HCT116 (cell line): ENCODE results near the gene ADAM15. TPM values are rescaled to one million over a fixed set of nuclear protein-coding genes. Genes with fewer than 3 reads are reported as not detected.

ENCODE experiments used
- ATAC-seq: fragments of 200-7000 bp; cut with Tn5 transposase; 2 replicates; pipeline ENCODE4 v1.9.1; 2020; ENCODE audit warnings: mild to moderate bottlenecking, moderate library complexity
- BruUV-seq: library from RNA; stranded (reverse); fragments of 400-500 nt; replicated peaks from 2 replicates; lab custom pipeline; 2021; lab: Mats Ljungman, UMichigan
- CTCF ChIA-PET: fragments of 300-600 bp; sonication (Branson Sonifier 250); formaldehyde crosslinking; loops from one replicate; lab custom pipeline; 2021; ENCODE audit warnings: antibody characterized with exemption; lab: Charles Lee
- POLR2A ChIA-PET: fragments of 300-600, 350-600 bp; sonication (Branson Sonifier 250); formaldehyde crosslinking; loops from one replicate; lab custom pipeline; 2021; ENCODE audit warnings: antibody characterized with exemption; lab: Charles Lee
- RAD21 ChIA-PET, 2 experiments: fragments of 300-600 bp; sonication (Branson Sonifier 250); formaldehyde crosslinking; loops; one replicate each; lab custom pipeline; 2023; ENCODE audit warnings: low total read pairs in 2 of 2; ENCODE audit not compliant: uncharacterized antibody in 2 of 2, unreplicated experiment in 2 of 2, low non-redundant PET in 1 of 2; lab: Charles Lee
- DNase-seq: peaks from one replicate; pipeline ENCODE4 v3.0.0-alpha.2; 2010; ENCODE audit warnings: low read depth, low spot score
- H2AFZ ChIP-seq: fragments of 200-600 bp; shearing (Covaris generic), sonication (generic); 2 replicates; pipeline ENCODE4 v1.6.1; 2017; ENCODE audit warnings: low read depth, mixed run types, mixed read lengths, antibody characterized with exemption, low read length; ENCODE audit not compliant: poor library complexity, severe bottlenecking
- H3K27ac ChIP-seq: 2 replicates; pipeline ENCODE4 v1.5.1; 2012; ENCODE audit warnings: low read depth, low read length
- H3K27me3 ChIP-seq: fragments of 200-600 bp; sonication (generic); 2 replicates; pipeline ENCODE4 v1.6.1; 2016; ENCODE audit warnings: mixed run types, low read length, mixed read lengths; ENCODE audit not compliant: insufficient read depth
- H3K36me3 ChIP-seq, 2 experiments: fragments of 200-500 bp in 1 of 2; fragments of 200-600 bp in 1 of 2; sonication (Bioruptor generic) in 1 of 2; sonication (generic) in 1 of 2; 2 replicates each; pipeline versions ENCODE4 v1.5.1 to v1.6.1; 2014 to 2016; ENCODE audit warnings: low read length in 2 of 2, inconsistent platforms in 1 of 2, mixed read lengths in 1 of 2, mixed run types in 1 of 2; ENCODE audit not compliant: insufficient read depth in 2 of 2, control insufficient read depth in 1 of 2
- H3K4me1 ChIP-seq, 2 experiments: fragments of 200-600 bp in 1 of 2; sonication (generic) in 1 of 2; 2 replicates each; pipeline versions ENCODE4 v1.5.1 to v1.6.1; 2012 to 2017; ENCODE audit warnings: low read length in 2 of 2, inconsistent platforms in 1 of 2, mild to moderate bottlenecking in 1 of 2, mixed read lengths in 1 of 2, mixed run types in 1 of 2, moderate library complexity in 1 of 2; ENCODE audit not compliant: insufficient read depth in 2 of 2, control insufficient read depth in 1 of 2
- H3K4me2 ChIP-seq: fragments of 200-600 bp; sonication (generic); 2 replicates; pipeline ENCODE4 v1.6.1; 2017; ENCODE audit warnings: mixed run types, low read length, mixed read lengths
- H3K4me3 ChIP-seq, 2 experiments: fragments of 200-600 bp in 1 of 2; sonication (generic) in 1 of 2; replicated peaks in 1 of 2; 2 replicates each; pipeline ENCODE4 v1.5.1; 2011 to 2016; ENCODE audit warnings: low read length in 2 of 2, control low read depth in 1 of 2, low read depth in 1 of 2, mild to moderate bottlenecking in 1 of 2, mixed read lengths in 1 of 2, mixed run types in 1 of 2
- H3K79me2 ChIP-seq: fragments of 200-600 bp; sonication (generic); 2 replicates; pipeline ENCODE4 v1.6.1; 2017; ENCODE audit warnings: mild to moderate bottlenecking, mixed run types, low read length, moderate library complexity, mixed read lengths; ENCODE audit not compliant: insufficient read depth
- H3K9ac ChIP-seq: fragments of 200-600 bp; sonication (generic); 2 replicates; pipeline ENCODE4 v1.6.1; 2016; ENCODE audit warnings: low read length, mixed read lengths
- H3K9me2 ChIP-seq: fragments of 200-600 bp; sonication (generic), shearing (Covaris generic); 2 replicates; pipeline ENCODE4 v1.6.1; 2017; ENCODE audit warnings: mixed run types, mild to moderate bottlenecking, moderate library complexity; ENCODE audit not compliant: insufficient read depth
- H3K9me3 ChIP-seq, 2 experiments: fragments of 200-500 bp in 1 of 2; fragments of 200-600 bp in 1 of 2; sonication (Bioruptor generic) in 1 of 2; sonication (generic) in 1 of 2; 2 replicates each; pipeline ENCODE4 v1.6.1; 2014 to 2017; ENCODE audit warnings: low read length in 2 of 2, mixed read lengths in 2 of 2, inconsistent platforms in 1 of 2, low read depth in 1 of 2, mild to moderate bottlenecking in 1 of 2, mixed run types in 1 of 2, moderate library complexity in 1 of 2; ENCODE audit not compliant: control insufficient read depth in 1 of 2, insufficient read depth in 1 of 2
- H4K20me1 ChIP-seq: fragments of 200-600 bp; sonication (generic), shearing (Covaris generic); 2 replicates; pipeline ENCODE4 v1.6.1; 2017; ENCODE audit warnings: mixed run types, mild to moderate bottlenecking, moderate library complexity; ENCODE audit not compliant: insufficient read depth
- ATF3 ChIP-seq: IDR thresholded peaks from 2 replicates; pipeline ENCODE4 v1.6.1; 2012
- CEBPB ChIP-seq: IDR thresholded peaks from 2 replicates; pipeline ENCODE4 v1.6.1; 2012; ENCODE audit warnings: low read depth
- EZH2 ChIP-seq: fragments of 200-600 bp; sonication (generic); IDR thresholded peaks from 2 replicates; pipeline ENCODE4 v1.6.1; 2017; ENCODE audit warnings: antibody characterized with exemption, mixed run types
- EZH2phosphoT487 ChIP-seq: fragments of 200-600 bp; IDR thresholded peaks from 2 replicates; pipeline ENCODE4 v1.6.1; 2018; ENCODE audit warnings: antibody characterized with exemption, borderline replicate concordance
- FOSL1 ChIP-seq: IDR thresholded peaks from 2 replicates; pipeline ENCODE4 v1.6.1; 2012; ENCODE audit warnings: low read depth
- JUND ChIP-seq: IDR thresholded peaks from 2 replicates; pipeline ENCODE4 v1.6.1; 2012
- POLR2A ChIP-seq: IDR thresholded peaks from 2 replicates; pipeline ENCODE4 v1.7.0; 2011; ENCODE audit warnings: borderline replicate concordance; ENCODE audit not compliant: insufficient read depth, insufficient read length; ENCODE audit errors: extremely low read depth
- POLR2AphosphoS5 ChIP-seq: IDR thresholded peaks from 2 replicates; pipeline ENCODE4 v1.6.1; 2011; ENCODE audit warnings: mild to moderate bottlenecking, low read depth, low read length, moderate library complexity
- RAD21 ChIP-seq: IDR thresholded peaks from 2 replicates; pipeline ENCODE4 v1.6.1; 2012; ENCODE audit warnings: low read depth, mild to moderate bottlenecking
- REST ChIP-seq: IDR thresholded peaks from 2 replicates; pipeline ENCODE4 v1.6.1; 2012; ENCODE audit warnings: low read depth
- SIN3A ChIP-seq: IDR thresholded peaks from 2 replicates; pipeline ENCODE4 v1.6.1; 2012; ENCODE audit warnings: low read depth
- SP1 ChIP-seq: IDR thresholded peaks from 2 replicates; pipeline ENCODE4 v1.6.1; 2012; ENCODE audit warnings: low read depth
- SRF ChIP-seq: IDR thresholded peaks from 2 replicates; pipeline ENCODE4 v1.6.1; 2012; ENCODE audit warnings: low read depth
- TCF7L2 ChIP-seq: IDR thresholded peaks from 2 replicates; pipeline ENCODE4 v1.7.0; 2011; ENCODE audit warnings: borderline replicate concordance, inconsistent platforms; ENCODE audit not compliant: insufficient read depth, insufficient read length; ENCODE audit errors: extremely low read depth
- YY1 ChIP-seq: IDR thresholded peaks from 2 replicates; pipeline ENCODE4 v1.6.1; 2011; ENCODE audit warnings: low read length, low read depth, moderate library complexity, mild to moderate bottlenecking; ENCODE audit not compliant: insufficient replicate concordance; ENCODE audit errors: extremely low read depth
- ZFX ChIP-seq: fragments of 450-650 bp; IDR thresholded peaks from 2 replicates; pipeline ENCODE4 v1.6.1; 2017
- intact Hi-C: fragments of 100-400 bp; cut with micrococcal nuclease; formaldehyde crosslinking; loops from 2 replicates; pipeline ENCODE4 v1.10.0; 2022
- total RNA-seq: library from RNA; stranded (reverse); gene quantifications from one replicate; pipeline ENCODE4 v1.2.1, GENCODE V29; 2021; ENCODE audit not compliant: unreplicated experiment
- TF ChIP-seq, protein P1 (sequence below), 3 experiments: fragments of 200-600 bp in 1 of 3; sonication (generic) in 1 of 3; IDR thresholded peaks in 2 of 3; conservative IDR thresholded peaks in 1 of 3; 2 replicates each; pipeline ENCODE4 v1.5.1; 2012 to 2017; ENCODE audit warnings: low read depth in 2 of 3, low read length in 2 of 3, antibody characterized with exemption in 1 of 3, borderline replicate concordance in 1 of 3, control low read depth in 1 of 3, mild to moderate bottlenecking in 1 of 3, mixed read lengths in 1 of 3, mixed run types in 1 of 3, moderate library complexity in 1 of 3; ENCODE audit not compliant: insufficient read depth in 1 of 3
- TF ChIP-seq, protein P2 (sequence below): IDR thresholded peaks from 2 replicates; pipeline ENCODE4 v1.6.1; 2011; ENCODE audit warnings: mild to moderate bottlenecking, low read length, moderate library complexity; ENCODE audit not compliant: insufficient replicate concordance; ENCODE audit errors: extremely low read depth

Gene ADAM15
- total RNA-seq, 1 experiment from 2014 or later: 149 TPM

GRCh38 chr1:155104605-155105534 is 53.8 kb downstream of the ADAM15 start:
- Histone ChIP-seq H3K9me3 (no peaks in the 10 kb centered on the region), H3K4me3 (no peak overlapping the region), H3K79me2 (no peaks in the 10 kb centered on the region), H3K4me1 (no peaks in the 10 kb centered on the region), H4K20me1 (no peaks in the 10 kb centered on the region), H3K9me2 (no peaks in the 10 kb centered on the region), H3K27me3 (no peaks in the 10 kb centered on the region), H3K27ac (no peak overlapping the region), H3K9ac (no peak overlapping the region), H2AFZ (no peak overlapping the region), H3K36me3 (no peaks in the 10 kb centered on the region), H3K4me2 (no peak overlapping the region)
- RAD21 ChIA-PET: no interaction called here
- POLR2A ChIA-PET: no interaction called here
- CTCF ChIA-PET: no interaction called here
- TF ChIP-seq EZH2 (no peak), REST (no peak), EZH2phosphoT487 (no peak), POLR2AphosphoS5 (no peak), SRF (no peak), CEBPB (no peak), SP1 (no peak), SIN3A (no peak), POLR2A (no peak), YY1 (no peak), ATF3 (no peak), ZFX (no peak), JUND (no peak), TCF7L2 (no peak), FOSL1 (no peak), RAD21 (no peak)
- TF ChIP-seq, protein P1, sequence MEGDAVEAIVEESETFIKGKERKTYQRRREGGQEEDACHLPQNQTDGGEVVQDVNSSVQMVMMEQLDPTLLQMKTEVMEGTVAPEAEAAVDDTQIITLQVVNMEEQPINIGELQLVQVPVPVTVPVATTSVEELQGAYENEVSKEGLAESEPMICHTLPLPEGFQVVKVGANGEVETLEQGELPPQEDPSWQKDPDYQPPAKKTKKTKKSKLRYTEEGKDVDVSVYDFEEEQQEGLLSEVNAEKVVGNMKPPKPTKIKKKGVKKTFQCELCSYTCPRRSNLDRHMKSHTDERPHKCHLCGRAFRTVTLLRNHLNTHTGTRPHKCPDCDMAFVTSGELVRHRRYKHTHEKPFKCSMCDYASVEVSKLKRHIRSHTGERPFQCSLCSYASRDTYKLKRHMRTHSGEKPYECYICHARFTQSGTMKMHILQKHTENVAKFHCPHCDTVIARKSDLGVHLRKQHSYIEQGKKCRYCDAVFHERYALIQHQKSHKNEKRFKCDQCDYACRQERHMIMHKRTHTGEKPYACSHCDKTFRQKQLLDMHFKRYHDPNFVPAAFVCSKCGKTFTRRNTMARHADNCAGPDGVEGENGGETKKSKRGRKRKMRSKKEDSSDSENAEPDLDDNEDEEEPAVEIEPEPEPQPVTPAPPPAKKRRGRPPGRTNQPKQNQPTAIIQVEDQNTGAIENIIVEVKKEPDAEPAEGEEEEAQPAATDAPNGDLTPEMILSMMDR (IDR thresholded peaks at IDR 0.05 in 2 of 3, conservative IDR thresholded peaks at IDR 0.05 in 1 of 3; ENCODE audit: borderline replicate concordance in 1 of 3, insufficient read depth in 1 of 3, low read depth in 2 of 3, low read length in 2 of 3): no peak
- TF ChIP-seq, protein P2, sequence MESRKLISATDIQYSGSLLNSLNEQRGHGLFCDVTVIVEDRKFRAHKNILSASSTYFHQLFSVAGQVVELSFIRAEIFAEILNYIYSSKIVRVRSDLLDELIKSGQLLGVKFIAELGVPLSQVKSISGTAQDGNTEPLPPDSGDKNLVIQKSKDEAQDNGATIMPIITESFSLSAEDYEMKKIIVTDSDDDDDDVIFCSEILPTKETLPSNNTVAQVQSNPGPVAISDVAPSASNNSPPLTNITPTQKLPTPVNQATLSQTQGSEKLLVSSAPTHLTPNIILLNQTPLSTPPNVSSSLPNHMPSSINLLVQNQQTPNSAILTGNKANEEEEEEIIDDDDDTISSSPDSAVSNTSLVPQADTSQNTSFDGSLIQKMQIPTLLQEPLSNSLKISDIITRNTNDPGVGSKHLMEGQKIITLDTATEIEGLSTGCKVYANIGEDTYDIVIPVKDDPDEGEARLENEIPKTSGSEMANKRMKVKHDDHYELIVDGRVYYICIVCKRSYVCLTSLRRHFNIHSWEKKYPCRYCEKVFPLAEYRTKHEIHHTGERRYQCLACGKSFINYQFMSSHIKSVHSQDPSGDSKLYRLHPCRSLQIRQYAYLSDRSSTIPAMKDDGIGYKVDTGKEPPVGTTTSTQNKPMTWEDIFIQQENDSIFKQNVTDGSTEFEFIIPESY: no peak
- BruUV-seq: no TSS peak
- no peak for DNase-seq
- intact Hi-C loops: no loop called here
- no peak for ATAC-seq
